Left ventricle myocardium inferior (tissue), 1 donor: ENCODE results near the gene MOXD1. TPM values are rescaled to one million over a fixed set of nuclear protein-coding genes. Genes with fewer than 3 reads are reported as not detected.

ENCODE experiments used
- DNase-seq: peaks from one replicate; pipeline ENCODE4 v3.0.0-alpha.2; 2020
- H3K27ac ChIP-seq: fragments of 200-600 bp; replicated peaks from 2 replicates; pipeline ENCODE4 v1.8.0; 2021
- H3K27me3 ChIP-seq: fragments of 200-600 bp; 2 replicates; pipeline ENCODE4 v1.8.0; 2021; ENCODE audit warnings: low read depth
- H3K36me3 ChIP-seq: fragments of 200-600 bp; 2 replicates; pipeline ENCODE4 v1.8.0; 2021
- H3K4me1 ChIP-seq: fragments of 200-600 bp; 2 replicates; pipeline ENCODE4 v1.8.0; 2021
- H3K4me3 ChIP-seq: fragments of 200-600 bp; 2 replicates; pipeline ENCODE4 v1.8.0; 2021; ENCODE audit warnings: mild to moderate bottlenecking, moderate library complexity
- H3K9me3 ChIP-seq: fragments of 200-600 bp; replicated peaks from 2 replicates; pipeline ENCODE4 v1.8.0; 2021
- CTCF ChIP-seq: fragments of 200-600 bp; IDR thresholded peaks from 2 replicates; pipeline ENCODE4 v1.8.0; 2021; ENCODE audit warnings: antibody characterized with exemption, mild to moderate bottlenecking, borderline replicate concordance
- intact Hi-C: fragments of 100-400 bp; cut with micrococcal nuclease; formaldehyde crosslinking; loops from one replicate; pipeline ENCODE4 v1.11.0; 2022
- total RNA-seq: library from RNA; stranded (reverse); fragmentation: NEBNext Ultra II Directional; extraction: Animal tissue kit (Norgen Biotek cat#: 25700); gene quantifications from one replicate; pipeline ENCODE4 v1.2.1, GENCODE V29; 2021
- donor health status: DM: no; HTN: yes; CAD: no; lungs with severe emphysema.

The MOXD1 gene
- total RNA-seq, 1 donor from 2014 or later, result 3.4 TPM

GRCh38 chr6:132380358-132381029 lies 20.8 kb downstream of the MOXD1 start:
- no peak overlapping the region for H3K4me3 ChIP-seq
- H3K4me1 ChIP-seq, result no peaks in the 10 kb centered on the region
- H3K27ac ChIP-seq, result no peak overlapping the region
- intact Hi-C loops, result no loop called here
- H3K9me3 ChIP-seq, result peaks cover 11% of the 10 kb centered on the region
- TF ChIP-seq CTCF, result no peak
- no peaks in the 10 kb centered on the region for H3K36me3 ChIP-seq
- H3K27me3 ChIP-seq, result no peaks in the 10 kb centered on the region
- no peak for DNase-seq

GRCh38 chr6:132369526-132369925 lies 31.7 kb downstream of the MOXD1 start:
- peak overlapping the region; percentile 14 for H3K4me3 ChIP-seq
- peak overlapping the region; percentile 9 for H3K27ac ChIP-seq
- TF ChIP-seq CTCF, result no peak
- DNase-seq, result no peak
- H3K27me3 ChIP-seq, result no peaks in the 10 kb centered on the region
- intact Hi-C loops, result no loop called here
- H3K9me3 ChIP-seq, result no peaks in the 10 kb centered on the region
- H3K4me1 ChIP-seq, result no peaks in the 10 kb centered on the region
- no peaks in the 10 kb centered on the region for H3K36me3 ChIP-seq

GRCh38 chr6:132368916-132369481 lies 32.3 kb downstream of the MOXD1 start:
- intact Hi-C loops, result no loop called here
- Histone ChIP-seq H3K27ac (peak overlapping the region; percentile 9), H3K4me1 (no peaks in the 10 kb centered on the region), H3K27me3 (no peaks in the 10 kb centered on the region), H3K36me3 (no peaks in the 10 kb centered on the region), H3K9me3 (no peaks in the 10 kb centered on the region), H3K4me3 (no peak overlapping the region)
- DNase-seq, result no peak
- TF ChIP-seq CTCF, result no peak

- TF ChIP-seq CTCF, result no peak
- no peaks in the 10 kb centered on the region for H3K9me3 ChIP-seq
- no peak overlapping the region for H3K4me3 ChIP-seq
- peak overlapping the region; percentile 9 for H3K27ac ChIP-seq
- intact Hi-C loops, result no loop called here
- no peaks in the 10 kb centered on the region for H3K27me3 ChIP-seq
- H3K4me1 ChIP-seq, result no peaks in the 10 kb centered on the region
- H3K36me3 ChIP-seq, result no peaks in the 10 kb centered on the region
- no peak for DNase-seq
These were observed 35.9 kb downstream of the MOXD1 start for GRCh38 chr6:132365281-132365907.

- intact Hi-C loops, result no loop called here
- H3K4me3 ChIP-seq, result no peak overlapping the region
- DNase-seq, result no peak
- peak overlapping the region; percentile 9 for H3K27ac ChIP-seq
- H3K9me3 ChIP-seq, result no peaks in the 10 kb centered on the region
- H3K36me3 ChIP-seq, result no peaks in the 10 kb centered on the region
- no peaks in the 10 kb centered on the region for H3K4me1 ChIP-seq
- no peak for TF ChIP-seq CTCF
- H3K27me3 ChIP-seq, result no peaks in the 10 kb centered on the region
These were observed 36.8 kb downstream of the MOXD1 start for GRCh38 chr6:132364306-132365074.
